HEK293 (cell line): ENCODE measurements around the gene SETD2.

Source experiments
- GLIS1 ChIP-seq: fragments of 450-650 bp; formaldehyde crosslinking; IDR thresholded peaks from 2 replicates; pipeline ENCODE4 v1.5.1; 2016; ENCODE audit warnings: missing biosample characterization, missing genetic modification characterization
- HOXC10 ChIP-seq: sonication (generic); formaldehyde crosslinking; IDR thresholded peaks from 2 replicates; pipeline ENCODE4 v1.8.1; 2023; ENCODE audit warnings: mild to moderate bottlenecking, missing genetic modification reagents
- KLF8 ChIP-seq: fragments of 450-650 bp; formaldehyde crosslinking; IDR thresholded peaks from 2 replicates; pipeline ENCODE4 v1.5.1; 2016; ENCODE audit warnings: missing biosample characterization, missing genetic modification characterization
- SALL2 ChIP-seq: fragments of 450-650 bp; formaldehyde crosslinking; IDR thresholded peaks from 2 replicates; pipeline ENCODE4 v1.5.0; 2017; ENCODE audit warnings: missing biosample characterization, mild to moderate bottlenecking, missing genetic modification characterization, borderline replicate concordance
- ZBTB17 ChIP-seq: fragments of 450-650 bp; formaldehyde crosslinking; IDR thresholded peaks from 2 replicates; pipeline ENCODE4 v1.5.1; 2016; ENCODE audit warnings: missing biosample characterization, missing genetic modification characterization
- ZBTB20 ChIP-seq: fragments of 450-650 bp; formaldehyde crosslinking; IDR thresholded peaks from 2 replicates; pipeline ENCODE4 v1.5.1; 2016; ENCODE audit warnings: missing biosample characterization, missing genetic modification characterization
- ZBTB48 ChIP-seq: fragments of 450-650 bp; formaldehyde crosslinking; IDR thresholded peaks from 2 replicates; pipeline ENCODE4 v1.5.1; 2016; ENCODE audit warnings: missing biosample characterization, missing genetic modification characterization
- ZEB2 ChIP-seq: fragments of 450-650 bp; formaldehyde crosslinking; IDR thresholded peaks from 2 replicates; pipeline ENCODE4 v1.5.1; 2016; ENCODE audit warnings: missing biosample characterization, missing genetic modification characterization
- ZFP3 ChIP-seq: fragments of 450-650 bp; formaldehyde crosslinking; IDR thresholded peaks from 2 replicates; pipeline ENCODE4 v1.5.1; 2016; ENCODE audit warnings: low read depth, missing biosample characterization, missing genetic modification characterization
- ZFP37 ChIP-seq: fragments of 450-650 bp; formaldehyde crosslinking; IDR thresholded peaks from 2 replicates; pipeline ENCODE4 v1.5.1; 2016; ENCODE audit warnings: missing biosample characterization, missing genetic modification characterization
- ZFP69B ChIP-seq: fragments of 450-650 bp; formaldehyde crosslinking; IDR thresholded peaks from 2 replicates; pipeline ENCODE4 v1.5.1; 2016; ENCODE audit warnings: missing biosample characterization, missing genetic modification characterization
- ZIC2 ChIP-seq: fragments of 450-650 bp; formaldehyde crosslinking; IDR thresholded peaks from 2 replicates; pipeline ENCODE4 v1.5.1; 2016; ENCODE audit warnings: missing biosample characterization, missing genetic modification characterization
- ZNF112 ChIP-seq: fragments of 450-650 bp; formaldehyde crosslinking; IDR thresholded peaks from 2 replicates; pipeline ENCODE4 v1.5.0; 2017; ENCODE audit warnings: missing biosample characterization, missing genetic modification characterization
- ZNF157 ChIP-seq: fragments of 450-650 bp; formaldehyde crosslinking; IDR thresholded peaks from 2 replicates; pipeline ENCODE4 v1.5.1; 2016; ENCODE audit warnings: missing biosample characterization, missing genetic modification characterization
- ZNF280C ChIP-seq: fragments of 450-650 bp; formaldehyde crosslinking; IDR thresholded peaks from 2 replicates; pipeline ENCODE4 v1.5.1; 2016; ENCODE audit warnings: missing biosample characterization, missing genetic modification characterization
- ZNF292 ChIP-seq: fragments of 450-650 bp; formaldehyde crosslinking; IDR thresholded peaks from 2 replicates; pipeline ENCODE4 v1.5.1; 2016; ENCODE audit warnings: low read depth, missing biosample characterization, missing genetic modification characterization, borderline replicate concordance
- ZNF302 ChIP-seq: fragments of 450-650 bp; formaldehyde crosslinking; IDR thresholded peaks from 2 replicates; pipeline ENCODE4 v1.5.1; 2016; ENCODE audit warnings: missing biosample characterization, missing genetic modification characterization, low read depth
- ZNF324 ChIP-seq: fragments of 450-650 bp; formaldehyde crosslinking; IDR thresholded peaks from 2 replicates; pipeline ENCODE4 v1.5.1; 2016; ENCODE audit warnings: missing biosample characterization, missing genetic modification characterization
- ZNF530 ChIP-seq: fragments of 450-650 bp; formaldehyde crosslinking; IDR thresholded peaks from 2 replicates; pipeline ENCODE4 v1.5.1; 2016; ENCODE audit warnings: low read depth, missing biosample characterization, missing genetic modification characterization
- ZNF596 ChIP-seq: fragments of 450-650 bp; IDR thresholded peaks from 2 replicates; pipeline ENCODE4 v1.5.0; 2018; ENCODE audit warnings: missing biosample characterization, mild to moderate bottlenecking, missing genetic modification characterization, moderate library complexity
- ZNF621 ChIP-seq: fragments of 450-650 bp; formaldehyde crosslinking; IDR thresholded peaks from 2 replicates; pipeline ENCODE4 v1.5.1; 2017; ENCODE audit warnings: missing biosample characterization, missing genetic modification characterization
- ZNF624 ChIP-seq: fragments of 450-650 bp; formaldehyde crosslinking; IDR thresholded peaks from 2 replicates; pipeline ENCODE4 v1.5.1; 2017; ENCODE audit warnings: missing biosample characterization, missing genetic modification characterization
- ZNF626 ChIP-seq: fragments of 450-650 bp; sonication (Bioruptor Pico); formaldehyde crosslinking; IDR thresholded peaks from 2 replicates; pipeline ENCODE4 v1.5.1; 2018; ENCODE audit warnings: missing biosample characterization, missing genetic modification characterization, inconsistent platforms
- ZNF692 ChIP-seq: fragments of 450-650 bp; formaldehyde crosslinking; IDR thresholded peaks from 2 replicates; pipeline ENCODE4 v1.5.1; 2016; ENCODE audit warnings: missing biosample characterization, missing genetic modification characterization
- ZNF777 ChIP-seq: fragments of 450-650 bp; formaldehyde crosslinking; IDR thresholded peaks from 2 replicates; pipeline ENCODE4 v1.5.1; 2017; ENCODE audit warnings: missing biosample characterization, missing genetic modification characterization, borderline replicate concordance
- ZSCAN30 ChIP-seq: fragments of 450-650 bp; IDR thresholded peaks from 2 replicates; pipeline ENCODE4 v1.5.1; 2018; ENCODE audit warnings: missing biosample characterization, mild to moderate bottlenecking, missing genetic modification characterization, moderate library complexity
- ZSCAN5A ChIP-seq: fragments of 450-650 bp; formaldehyde crosslinking; IDR thresholded peaks from 2 replicates; pipeline ENCODE4 v1.5.1; 2016; ENCODE audit warnings: missing biosample characterization, missing genetic modification characterization
- ZXDB ChIP-seq: fragments of 450-650 bp; formaldehyde crosslinking; IDR thresholded peaks from 2 replicates; pipeline ENCODE4 v1.5.1; 2016; ENCODE audit warnings: missing biosample characterization, missing genetic modification characterization
- TF ChIP-seq, protein P1 (sequence below): fragments of 450-650 bp; IDR thresholded peaks from 2 replicates; pipeline ENCODE4 v1.5.1; 2018; ENCODE audit warnings: missing biosample characterization, mild to moderate bottlenecking, missing genetic modification characterization
- TF ChIP-seq, protein P2 (sequence below): sonication (generic); formaldehyde crosslinking; IDR thresholded peaks from 2 replicates; pipeline ENCODE4 v1.8.1; 2022; ENCODE audit warnings: mild to moderate bottlenecking, moderate library complexity, missing genetic modification reagents

SETD2 gene

DNA sequence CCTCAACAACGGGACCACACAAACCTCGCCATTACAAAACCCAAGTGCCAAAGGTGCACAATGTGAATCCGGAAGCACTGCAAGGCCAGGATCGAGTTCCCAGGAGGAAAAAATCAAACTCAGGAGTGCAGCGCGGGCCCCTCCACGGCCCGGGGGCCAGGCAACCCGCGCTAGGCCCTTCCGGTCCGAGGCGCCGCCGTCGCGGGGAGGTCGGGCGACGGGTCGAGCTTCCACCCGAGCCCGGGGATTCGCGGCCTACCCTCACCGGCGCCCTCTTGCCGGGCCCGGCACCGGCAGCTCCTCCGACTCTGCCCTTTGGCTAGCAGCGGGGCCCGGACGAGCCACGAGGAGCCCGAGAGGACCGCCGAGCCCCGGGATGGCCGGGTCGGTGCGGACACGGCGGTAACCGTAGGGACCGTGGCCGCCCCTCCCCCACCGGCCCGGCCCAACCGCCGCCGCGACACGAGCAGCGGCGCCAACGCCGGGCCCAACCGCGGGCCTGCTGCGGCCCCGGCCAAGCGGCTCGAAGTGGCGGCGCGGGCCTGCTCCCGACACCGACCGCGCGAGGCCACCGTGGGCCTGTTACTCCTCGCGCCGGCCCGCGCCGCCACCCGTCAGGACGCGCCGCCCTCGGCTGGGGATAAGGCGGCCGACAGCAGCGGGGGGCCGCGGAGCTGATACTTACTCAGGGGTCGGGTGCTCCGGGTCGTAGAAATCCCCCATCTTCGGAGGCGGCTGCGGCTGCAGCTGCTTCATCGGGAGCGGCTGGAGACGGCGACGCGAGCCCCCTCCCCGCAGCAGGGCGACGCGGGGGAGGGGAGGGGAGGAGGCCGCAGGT is 525 bp downstream of the SETD2 start (continued):
- TF ChIP-seq ZSCAN5A (tag by site-specific recombination), result peak; percentile 63; the same call in 1 of the 2 replicates
- TF ChIP-seq ZSCAN30, result peak; percentile 87
- no peak for TF ChIP-seq ZNF530 (tag by site-specific recombination)
- TF ChIP-seq ZNF624 (tag by site-specific recombination), result no peak
- TF ChIP-seq ZFP37, result 0 out of 2 replicates have a peak, but pooled peaks have one; percentile 72
- TF ChIP-seq ZNF692, result peak; percentile 38; the same call in 1 of the 2 replicates
- TF ChIP-seq SALL2 (tag by site-specific recombination), result no peak
- 0 out of 2 replicates have a peak, but pooled peaks have one; percentile 12 for TF ChIP-seq KLF8
- no peak for TF ChIP-seq ZNF621
- TF ChIP-seq ZNF777 (tag by site-specific recombination), result no peak
- TF ChIP-seq ZIC2 (tag by site-specific recombination), result no peak
- TF ChIP-seq, protein P1, sequence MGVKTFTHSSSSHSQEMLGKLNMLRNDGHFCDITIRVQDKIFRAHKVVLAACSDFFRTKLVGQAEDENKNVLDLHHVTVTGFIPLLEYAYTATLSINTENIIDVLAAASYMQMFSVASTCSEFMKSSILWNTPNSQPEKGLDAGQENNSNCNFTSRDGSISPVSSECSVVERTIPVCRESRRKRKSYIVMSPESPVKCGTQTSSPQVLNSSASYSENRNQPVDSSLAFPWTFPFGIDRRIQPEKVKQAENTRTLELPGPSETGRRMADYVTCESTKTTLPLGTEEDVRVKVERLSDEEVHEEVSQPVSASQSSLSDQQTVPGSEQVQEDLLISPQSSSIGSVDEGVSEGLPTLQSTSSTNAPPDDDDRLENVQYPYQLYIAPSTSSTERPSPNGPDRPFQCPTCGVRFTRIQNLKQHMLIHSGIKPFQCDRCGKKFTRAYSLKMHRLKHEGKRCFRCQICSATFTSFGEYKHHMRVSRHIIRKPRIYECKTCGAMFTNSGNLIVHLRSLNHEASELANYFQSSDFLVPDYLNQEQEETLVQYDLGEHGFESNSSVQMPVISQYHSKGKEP (tag by site-specific recombination), result no peak
- TF ChIP-seq ZNF292 (tag by site-specific recombination), result no peak
- TF ChIP-seq ZNF280C (tag by site-specific recombination), result no peak
- TF ChIP-seq, protein P2, sequence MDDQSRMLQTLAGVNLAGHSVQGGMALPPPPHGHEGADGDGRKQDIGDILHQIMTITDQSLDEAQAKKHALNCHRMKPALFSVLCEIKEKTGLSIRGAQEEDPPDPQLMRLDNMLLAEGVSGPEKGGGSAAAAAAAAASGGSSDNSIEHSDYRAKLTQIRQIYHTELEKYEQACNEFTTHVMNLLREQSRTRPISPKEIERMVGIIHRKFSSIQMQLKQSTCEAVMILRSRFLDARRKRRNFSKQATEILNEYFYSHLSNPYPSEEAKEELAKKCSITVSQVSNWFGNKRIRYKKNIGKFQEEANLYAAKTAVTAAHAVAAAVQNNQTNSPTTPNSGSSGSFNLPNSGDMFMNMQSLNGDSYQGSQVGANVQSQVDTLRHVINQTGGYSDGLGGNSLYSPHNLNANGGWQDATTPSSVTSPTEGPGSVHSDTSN (CRISPR knock-in tag), result peak; percentile 47; the same call in 1 of the 2 replicates
- TF ChIP-seq ZBTB20 (tag by site-specific recombination), result peak; percentile 90; the same call in 1 of the 2 replicates
- peak; percentile 27; the same call in 1 of the 2 replicates for TF ChIP-seq GLIS1 (tag by site-specific recombination)
- TF ChIP-seq ZBTB48, result peak; percentile 72; the same call in 1 of the 2 replicates
- no peak for TF ChIP-seq ZNF302 (tag by site-specific recombination)
- peak; percentile 60; the same call in 1 of the 2 replicates for TF ChIP-seq ZEB2 (tag by site-specific recombination)
- TF ChIP-seq ZNF112 (tag by site-specific recombination), result no peak
- peak; percentile 39; the same call in 1 of the 2 replicates for TF ChIP-seq ZFP69B (tag by site-specific recombination)
- 0 out of 2 replicates have a peak, but pooled peaks have one; percentile 24 for TF ChIP-seq HOXC10 (CRISPR knock-in tag)
- TF ChIP-seq ZNF157 (tag by site-specific recombination), result no peak
- no peak for TF ChIP-seq ZNF626 (tag by site-specific recombination)
- peak; percentile 39; the same call in 1 of the 2 replicates for TF ChIP-seq ZXDB (tag by site-specific recombination)
- TF ChIP-seq ZNF324 (tag by site-specific recombination), result 0 out of 2 replicates have a peak, but pooled peaks have one; percentile 18
- no peak for TF ChIP-seq ZFP3 (tag by site-specific recombination)
- no peak for TF ChIP-seq ZNF596
- peak; percentile 75 for TF ChIP-seq ZBTB17
